ENCODE data around the gene ABCD1.

DNA sequence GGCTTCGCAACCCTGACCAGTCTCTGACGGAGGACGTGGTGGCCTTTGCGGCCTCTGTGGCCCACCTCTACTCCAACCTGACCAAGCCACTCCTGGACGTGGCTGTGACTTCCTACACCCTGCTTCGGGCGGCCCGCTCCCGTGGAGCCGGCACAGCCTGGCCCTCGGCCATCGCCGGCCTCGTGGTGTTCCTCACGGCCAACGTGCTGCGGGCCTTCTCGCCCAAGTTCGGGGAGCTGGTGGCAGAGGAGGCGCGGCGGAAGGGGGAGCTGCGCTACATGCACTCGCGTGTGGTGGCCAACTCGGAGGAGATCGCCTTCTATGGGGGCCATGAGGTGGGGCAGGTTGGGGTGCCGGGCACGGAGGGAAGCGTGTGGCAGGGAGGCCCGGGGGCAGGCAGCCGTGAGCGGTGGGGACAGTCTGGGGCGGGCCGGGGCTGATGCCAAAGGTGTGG, 1.2 kb downstream of the ABCD1 start:
- TF ChIP-seq TAF1 (IDR thresholded peaks at IDR 0.05; ENCODE audit: low read depth) (no peak), EZH2 (IDR thresholded peaks at IDR 0.05; ENCODE audit: borderline replicate concordance, insufficient read depth, low read length, poor library complexity, severe bottlenecking) (no peak)

Measured in neural cell (in vitro differentiated cells).